ENCODE measurements around the gene CASK. TPM values are rescaled to one million over a fixed set of nuclear protein-coding genes. Genes with fewer than 3 reads are reported as not detected.
A peak's percentile ranks its signal among the peaks of the same experiment; 100 is the strongest.

The CASK gene
- total RNA-seq, 1 donor from 2014 or later = 38.2 TPM

DNA sequence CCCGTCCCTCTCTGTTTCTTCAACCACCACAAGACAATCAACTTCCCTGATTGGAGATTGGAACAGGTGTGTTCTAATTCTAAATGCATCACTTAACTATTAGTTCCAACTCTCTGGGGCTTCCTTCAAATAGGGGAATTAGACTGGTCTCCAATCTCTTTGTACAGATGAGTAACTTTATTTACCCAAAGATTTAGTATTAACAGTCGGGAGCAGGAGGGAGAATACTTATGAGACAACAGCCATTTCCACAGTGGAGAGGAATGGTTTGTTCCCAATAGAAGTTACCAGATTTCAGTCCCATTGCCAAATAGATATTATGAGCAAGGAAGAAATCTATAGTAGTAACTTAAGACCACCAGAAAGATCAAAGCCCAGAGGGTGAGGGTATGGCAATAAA is 46.2 kb downstream of the CASK start:
- intact Hi-C loops (cut with DNase I) = no loop called here
- no peak for ATAC-seq
- no peak for DNase-seq
- Histone ChIP-seq H3K4me3 (no peak overlapping the region), H3K36me3 (no peaks in the 10 kb centered on the region), H3K27ac (no peak overlapping the region), H3K27me3 (ENCODE audit: low read depth) (no peaks in the 10 kb centered on the region), H3K4me1 (no peaks in the 10 kb centered on the region), H3K9me3 (no peaks in the 10 kb centered on the region)
- TF ChIP-seq CTCF (IDR thresholded peaks at IDR 0.05) = no peak

- Histone ChIP-seq H3K27me3 (ENCODE audit: low read depth) (no peaks in the 10 kb centered on the region), H3K27ac (no peak overlapping the region), H3K4me3 (no peak overlapping the region), H3K9me3 (no peaks in the 10 kb centered on the region), H3K36me3 (no peaks in the 10 kb centered on the region), H3K4me1 (no peaks in the 10 kb centered on the region)
- ATAC-seq (no peak), DNase-seq (no peak)
- intact Hi-C loops (cut with DNase I) = no loop called here
- no peak for TF ChIP-seq CTCF (IDR thresholded peaks at IDR 0.05)
Observed at GRCh38 chrX:41875142-41875541, 48.2 kb downstream of the CASK start.

- no peak overlapping the region for H3K27ac ChIP-seq
- intact Hi-C loops (cut with DNase I) = no loop called here
- H3K4me3 ChIP-seq = no peak overlapping the region
- ATAC-seq = peak in 1 of 2 donors; percentile 28
- H3K9me3 ChIP-seq = no peaks in the 10 kb centered on the region
- no peaks in the 10 kb centered on the region for H3K4me1 ChIP-seq
- H3K27me3 ChIP-seq (ENCODE audit: low read depth) = no peaks in the 10 kb centered on the region
- DNase-seq = peak; percentile 43
- no peaks in the 10 kb centered on the region for H3K36me3 ChIP-seq
- no peak for TF ChIP-seq CTCF (IDR thresholded peaks at IDR 0.05)
Observed at GRCh38 chrX:41870719-41871151, 52.6 kb downstream of the CASK start.

GRCh38 chrX:41868392-41868977 is 54.9 kb downstream of the CASK start:
- Histone ChIP-seq H3K27me3 (ENCODE audit: low read depth) (no peaks in the 10 kb centered on the region), H3K36me3 (no peaks in the 10 kb centered on the region), H3K9me3 (no peaks in the 10 kb centered on the region), H3K4me1 (no peaks in the 10 kb centered on the region), H3K4me3 (no peak overlapping the region), H3K27ac (no peak overlapping the region)
- ATAC-seq = no peak
- no peak for DNase-seq
- TF ChIP-seq CTCF (IDR thresholded peaks at IDR 0.05) = no peak
- intact Hi-C loops (cut with DNase I) = no loop called here

DNA sequence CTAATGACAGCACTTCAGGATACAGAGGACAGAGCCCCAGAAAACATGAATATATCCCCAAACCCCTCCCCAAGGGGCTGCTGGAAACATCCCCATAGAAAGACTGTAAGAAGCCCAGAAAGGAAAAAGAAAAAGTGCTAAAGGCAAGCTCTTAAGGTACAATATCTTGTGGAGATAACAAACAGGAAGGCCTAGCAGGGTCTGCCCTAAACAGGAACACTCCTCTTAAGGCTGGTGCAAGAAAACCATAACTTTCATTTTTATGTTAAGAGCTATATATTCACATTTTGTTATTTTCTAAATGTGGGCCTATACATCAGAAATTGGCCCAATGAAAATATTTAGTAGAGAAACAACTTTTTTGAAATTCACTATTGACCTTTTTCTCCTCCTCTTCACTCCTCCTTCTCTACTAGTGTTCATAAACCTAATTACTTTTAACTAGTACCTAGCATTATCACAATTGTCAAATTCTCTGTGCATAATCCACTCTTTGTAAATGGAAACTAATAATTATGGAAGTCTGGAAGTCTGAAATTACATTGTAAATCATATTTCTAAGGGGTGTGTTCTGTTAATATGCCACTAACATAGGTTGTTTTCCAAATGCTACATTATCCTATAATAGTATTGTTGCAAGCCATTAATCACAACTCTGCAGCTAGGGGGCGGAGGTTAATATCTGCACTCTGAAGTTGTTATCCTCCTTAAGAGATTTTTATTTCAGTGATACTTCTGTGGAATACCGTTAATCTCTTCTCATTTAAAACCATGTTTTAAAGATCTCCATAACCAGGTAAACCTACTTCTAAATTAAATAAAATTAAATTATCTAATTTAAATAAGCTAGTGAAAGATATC is 59.8 kb downstream of the CASK start:
- H3K27ac ChIP-seq = no peak overlapping the region
- ATAC-seq = no peak

More for the DNA sequence above, 59.8 kb downstream of the CASK start:
- no peaks in the 10 kb centered on the region for H3K27me3 ChIP-seq (ENCODE audit: low read depth)
- DNase-seq = no peak
- H3K9me3 ChIP-seq = no peaks in the 10 kb centered on the region
- no peaks in the 10 kb centered on the region for H3K4me1 ChIP-seq
- no peak for TF ChIP-seq CTCF (IDR thresholded peaks at IDR 0.05)
- no peaks in the 10 kb centered on the region for H3K36me3 ChIP-seq
- intact Hi-C loops (cut with DNase I) = no loop called here
- H3K4me3 ChIP-seq = no peak overlapping the region

Measured in lower lobe of right lung (tissue), 2 donors.